Endothelial cell of umbilical vein (primary cell): ENCODE data around the gene LRRK1.

ENCODE experiments used
- EZH2 ChIP-seq: IDR thresholded peaks from 2 replicates; pipeline ENCODE4 v1.6.1; 2012; ENCODE audit warnings: borderline replicate concordance, low read depth, mild to moderate bottlenecking, moderate library complexity, low read length, inconsistent platforms; ENCODE audit not compliant: severe bottlenecking
- MYC ChIP-seq: IDR thresholded peaks from one replicate; pipeline ENCODE4 v1.6.1; 2011; ENCODE audit warnings: mild to moderate bottlenecking, low read depth, low read length
- POLR2A ChIP-seq: IDR thresholded peaks from 2 replicates; pipeline ENCODE4 v1.6.1; 2012; ENCODE audit warnings: low read depth, mild to moderate bottlenecking, control low read depth, low read length
- POLR2AphosphoS5 ChIP-seq: IDR thresholded peaks from 2 replicates; pipeline ENCODE4 v1.6.1; 2012; ENCODE audit warnings: low read depth, mild to moderate bottlenecking, control low read depth, low read length, moderate library complexity; ENCODE audit not compliant: insufficient read depth
- TF ChIP-seq, protein P1 (sequence below), 2 donors: IDR thresholded peaks; 1 replicate in 1 of 2; 2 replicates in 1 of 2; pipeline ENCODE4 v1.5.1; 2011; ENCODE audit warnings: low read length in 2 of 2, mild to moderate bottlenecking in 2 of 2, moderate library complexity in 2 of 2, control low read depth in 1 of 2, inconsistent platforms in 1 of 2, low read depth in 1 of 2; ENCODE audit not compliant: insufficient read depth in 1 of 2; ENCODE audit errors: extremely low read depth in 1 of 2
- TF ChIP-seq, protein P2 (sequence below): IDR thresholded peaks from 2 replicates; pipeline ENCODE4 v1.6.1; 2011; ENCODE audit not compliant: insufficient read depth, insufficient read length

DNA sequence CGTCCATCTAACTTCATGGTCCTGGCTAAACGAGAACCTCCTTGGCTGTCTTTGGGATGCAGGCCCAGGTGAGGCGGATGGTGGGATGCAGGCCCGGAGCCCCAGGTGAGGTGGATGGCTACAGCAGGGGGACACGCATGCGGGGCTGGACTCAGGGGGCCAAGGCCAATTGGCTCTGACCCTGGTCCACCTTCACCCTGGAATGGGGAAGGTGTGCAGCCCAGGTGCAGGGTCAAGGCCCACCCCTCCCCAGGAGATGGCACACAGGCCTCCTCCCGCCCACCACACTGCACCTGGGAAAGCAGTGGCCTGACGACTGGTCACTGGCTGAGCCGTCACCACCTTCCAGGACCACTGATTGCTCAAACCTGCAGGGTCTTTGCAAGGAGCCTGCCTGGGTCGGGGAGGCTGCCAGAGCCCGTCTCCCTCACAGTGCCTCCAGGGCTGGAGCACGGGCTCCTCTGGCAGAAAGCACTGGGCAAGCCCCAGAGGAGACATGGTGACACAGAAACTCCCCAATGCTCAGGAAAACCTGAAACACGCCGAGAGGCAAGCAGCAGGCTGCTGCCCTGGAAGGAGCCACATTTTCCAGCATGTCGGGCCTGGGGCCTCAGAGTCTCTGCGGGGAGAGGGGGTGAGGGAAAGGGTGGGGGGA is 159.6 kb downstream of the LRRK1 start:
- TF ChIP-seq, protein P1, sequence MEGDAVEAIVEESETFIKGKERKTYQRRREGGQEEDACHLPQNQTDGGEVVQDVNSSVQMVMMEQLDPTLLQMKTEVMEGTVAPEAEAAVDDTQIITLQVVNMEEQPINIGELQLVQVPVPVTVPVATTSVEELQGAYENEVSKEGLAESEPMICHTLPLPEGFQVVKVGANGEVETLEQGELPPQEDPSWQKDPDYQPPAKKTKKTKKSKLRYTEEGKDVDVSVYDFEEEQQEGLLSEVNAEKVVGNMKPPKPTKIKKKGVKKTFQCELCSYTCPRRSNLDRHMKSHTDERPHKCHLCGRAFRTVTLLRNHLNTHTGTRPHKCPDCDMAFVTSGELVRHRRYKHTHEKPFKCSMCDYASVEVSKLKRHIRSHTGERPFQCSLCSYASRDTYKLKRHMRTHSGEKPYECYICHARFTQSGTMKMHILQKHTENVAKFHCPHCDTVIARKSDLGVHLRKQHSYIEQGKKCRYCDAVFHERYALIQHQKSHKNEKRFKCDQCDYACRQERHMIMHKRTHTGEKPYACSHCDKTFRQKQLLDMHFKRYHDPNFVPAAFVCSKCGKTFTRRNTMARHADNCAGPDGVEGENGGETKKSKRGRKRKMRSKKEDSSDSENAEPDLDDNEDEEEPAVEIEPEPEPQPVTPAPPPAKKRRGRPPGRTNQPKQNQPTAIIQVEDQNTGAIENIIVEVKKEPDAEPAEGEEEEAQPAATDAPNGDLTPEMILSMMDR (IDR thresholded peaks at IDR 0.05; ENCODE audit: extremely low read depth in 1 of 2, insufficient read depth in 1 of 2, low read depth in 1 of 2, low read length in 2 of 2): no peak
- TF ChIP-seq EZH2 (no peak), POLR2AphosphoS5 (no peak), POLR2A (no peak), MYC (no peak)
- TF ChIP-seq, protein P2, sequence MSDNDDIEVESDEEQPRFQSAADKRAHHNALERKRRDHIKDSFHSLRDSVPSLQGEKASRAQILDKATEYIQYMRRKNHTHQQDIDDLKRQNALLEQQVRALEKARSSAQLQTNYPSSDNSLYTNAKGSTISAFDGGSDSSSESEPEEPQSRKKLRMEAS: no peak
